ENCODE measurements around the gene ENSA. TPM values are rescaled to one million over a fixed set of nuclear protein-coding genes. Genes with fewer than 3 reads are reported as not detected.

Gene ENSA
- total and polyA plus RNA-seq, 12 donors = 91.8 to 215 (median 112) TPM

GRCh38 chr1:150619576-150620509 lies 9.6 kb downstream of the ENSA start:
- peaks cover 0 to 44% of the 10 kb centered on the region in 2 donors for H3K36me3 ChIP-seq (replicated peaks in 1 of 2)
- no peak overlapping the region for H3K4me3 ChIP-seq
- H3K4me1 ChIP-seq (replicated peaks in 1 of 2) = peaks cover 28 to 41% of the 10 kb centered on the region in 2 donors
- WGBS, 4 donors = 9 to 17% (median 9%) methylated on average over 4 of the region's 4 CpGs
- no peaks in the 10 kb centered on the region for H3K9me3 ChIP-seq (replicated peaks in 1 of 3)
- no peaks in the 10 kb centered on the region for H3K27me3 ChIP-seq
- H3K27ac ChIP-seq = peak overlapping the region; percentile 1 to 79 (median 59)
- intact Hi-C loops (cut with DNase I) = loop anchor here (5.0 kb wide), 3 partner anchors 43 to 63 kb away; partner anchors contain the start of gene MCL1 (in 2 of the 2)
- DNase-seq = peak; percentile 45 to 85 (median 78)
- peak in 1 of 2 donors; percentile 70 for TF ChIP-seq POLR2A (IDR thresholded peaks at IDR 0.05)
- TF ChIP-seq CTCF (IDR thresholded peaks at IDR 0.05) = peak in 5 of 6 experiments; percentile 32 to 50 (median 38)

- WGBS, 4 donors = 91 to 95% (median 92%) methylated on average over 12 of the region's 12 CpGs
- H3K9me3 ChIP-seq (replicated peaks in 1 of 3) = no peaks in the 10 kb centered on the region
- H3K36me3 ChIP-seq (replicated peaks in 1 of 2) = peaks cover 0 to 21% of the 10 kb centered on the region in 2 donors
- peak overlapping the region in 2 of 5 donors; percentile 19 to 53 for H3K27ac ChIP-seq
- no peaks in the 10 kb centered on the region for H3K27me3 ChIP-seq
- peaks cover 34 to 48% of the 10 kb centered on the region in 2 donors for H3K4me1 ChIP-seq (replicated peaks in 1 of 2)
- no peak for DNase-seq
- TF ChIP-seq CTCF (IDR thresholded peaks at IDR 0.05) = no peak
- no peak for TF ChIP-seq POLR2A (IDR thresholded peaks at IDR 0.05)
- intact Hi-C loops (cut with DNase I) = loop anchor here in 1 of 2 donors (5.0 kb wide), 1 partner anchor 38 kb away; the partner anchor contains the start of gene MCL1
- no peak overlapping the region for H3K4me3 ChIP-seq
Observed at GRCh38 chr1:150615346-150616201, 13.8 kb downstream of the ENSA start.

GRCh38 chr1:150613061-150613920 lies 16.1 kb downstream of the ENSA start:
- WGBS, 4 donors = 42 to 48% (median 45%) methylated on average over 12 of the region's 12 CpGs
- TF ChIP-seq CTCF (IDR thresholded peaks at IDR 0.05) (no peak), POLR2A (IDR thresholded peaks at IDR 0.05) (peak in 1 of 2 donors; percentile 19)
- peaks cover 25 to 44% of the 10 kb centered on the region in 2 donors for H3K4me1 ChIP-seq (replicated peaks in 1 of 2)
- peak overlapping the region in 1 of 4 donors; percentile 1 for H3K4me3 ChIP-seq
- no peaks in the 10 kb centered on the region for H3K27me3 ChIP-seq
- H3K36me3 ChIP-seq (replicated peaks in 1 of 2) = peaks cover 0 to 6% of the 10 kb centered on the region in 2 donors
- H3K9me3 ChIP-seq (replicated peaks in 1 of 3) = no peaks in the 10 kb centered on the region
- intact Hi-C loops (cut with DNase I) = no loop called here
- peak overlapping the region; percentile 56 to 89 (median 79) for H3K27ac ChIP-seq
- DNase-seq = peak in 3 of 7 donors; percentile 43 to 67 (median 64)

Measured in adrenal gland (tissue), 12 donors.